GM12864 (cell line): Measurements from ENCODE around the gene TSPAN13.
"Not testable (repeated sequence)": the region's sequence is repeated elsewhere in the genome, so short reads cannot be mapped to it uniquely, and the experiment has no call there.

ENCODE experiments used
- DNase-seq: peaks from one replicate; pipeline ENCODE4 v3.0.0-alpha.2; 2011; ENCODE audit warnings: low read depth
- H3K4me3 ChIP-seq: 2 replicates; pipeline ENCODE4 v1.5.1; 2011; ENCODE audit warnings: mild to moderate bottlenecking, low read depth, low read length, control low read depth
- TF ChIP-seq, protein P1 (sequence below): IDR thresholded peaks from 2 replicates; pipeline ENCODE4 v1.5.1; 2011; ENCODE audit warnings: low read depth, mild to moderate bottlenecking, moderate library complexity, low read length, control low read depth, inconsistent platforms; ENCODE audit errors: missing control alignments

TSPAN13 gene

DNA sequence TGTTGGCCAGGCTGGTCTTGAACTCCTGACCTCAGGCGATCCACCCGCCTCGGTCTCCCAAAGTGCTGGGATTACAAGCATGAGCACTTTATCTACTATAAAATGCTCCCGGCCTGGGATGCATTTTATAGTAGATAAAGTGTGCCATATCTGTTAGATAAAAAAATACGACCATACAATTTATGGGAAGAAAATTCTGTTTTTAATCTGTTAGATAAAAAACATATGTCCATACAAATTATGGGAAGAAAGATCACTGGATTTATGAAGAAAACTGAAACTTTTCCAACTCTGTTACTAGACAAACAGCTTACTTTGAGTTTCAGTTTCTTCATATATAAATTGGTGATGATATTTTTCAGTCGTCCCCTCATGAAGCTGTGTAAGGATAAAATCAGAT lies 4.5 kb downstream of the TSPAN13 start:
- TF ChIP-seq, protein P1, sequence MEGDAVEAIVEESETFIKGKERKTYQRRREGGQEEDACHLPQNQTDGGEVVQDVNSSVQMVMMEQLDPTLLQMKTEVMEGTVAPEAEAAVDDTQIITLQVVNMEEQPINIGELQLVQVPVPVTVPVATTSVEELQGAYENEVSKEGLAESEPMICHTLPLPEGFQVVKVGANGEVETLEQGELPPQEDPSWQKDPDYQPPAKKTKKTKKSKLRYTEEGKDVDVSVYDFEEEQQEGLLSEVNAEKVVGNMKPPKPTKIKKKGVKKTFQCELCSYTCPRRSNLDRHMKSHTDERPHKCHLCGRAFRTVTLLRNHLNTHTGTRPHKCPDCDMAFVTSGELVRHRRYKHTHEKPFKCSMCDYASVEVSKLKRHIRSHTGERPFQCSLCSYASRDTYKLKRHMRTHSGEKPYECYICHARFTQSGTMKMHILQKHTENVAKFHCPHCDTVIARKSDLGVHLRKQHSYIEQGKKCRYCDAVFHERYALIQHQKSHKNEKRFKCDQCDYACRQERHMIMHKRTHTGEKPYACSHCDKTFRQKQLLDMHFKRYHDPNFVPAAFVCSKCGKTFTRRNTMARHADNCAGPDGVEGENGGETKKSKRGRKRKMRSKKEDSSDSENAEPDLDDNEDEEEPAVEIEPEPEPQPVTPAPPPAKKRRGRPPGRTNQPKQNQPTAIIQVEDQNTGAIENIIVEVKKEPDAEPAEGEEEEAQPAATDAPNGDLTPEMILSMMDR = no peak
- no peak overlapping the region for H3K4me3 ChIP-seq
- no peak for DNase-seq

DNA sequence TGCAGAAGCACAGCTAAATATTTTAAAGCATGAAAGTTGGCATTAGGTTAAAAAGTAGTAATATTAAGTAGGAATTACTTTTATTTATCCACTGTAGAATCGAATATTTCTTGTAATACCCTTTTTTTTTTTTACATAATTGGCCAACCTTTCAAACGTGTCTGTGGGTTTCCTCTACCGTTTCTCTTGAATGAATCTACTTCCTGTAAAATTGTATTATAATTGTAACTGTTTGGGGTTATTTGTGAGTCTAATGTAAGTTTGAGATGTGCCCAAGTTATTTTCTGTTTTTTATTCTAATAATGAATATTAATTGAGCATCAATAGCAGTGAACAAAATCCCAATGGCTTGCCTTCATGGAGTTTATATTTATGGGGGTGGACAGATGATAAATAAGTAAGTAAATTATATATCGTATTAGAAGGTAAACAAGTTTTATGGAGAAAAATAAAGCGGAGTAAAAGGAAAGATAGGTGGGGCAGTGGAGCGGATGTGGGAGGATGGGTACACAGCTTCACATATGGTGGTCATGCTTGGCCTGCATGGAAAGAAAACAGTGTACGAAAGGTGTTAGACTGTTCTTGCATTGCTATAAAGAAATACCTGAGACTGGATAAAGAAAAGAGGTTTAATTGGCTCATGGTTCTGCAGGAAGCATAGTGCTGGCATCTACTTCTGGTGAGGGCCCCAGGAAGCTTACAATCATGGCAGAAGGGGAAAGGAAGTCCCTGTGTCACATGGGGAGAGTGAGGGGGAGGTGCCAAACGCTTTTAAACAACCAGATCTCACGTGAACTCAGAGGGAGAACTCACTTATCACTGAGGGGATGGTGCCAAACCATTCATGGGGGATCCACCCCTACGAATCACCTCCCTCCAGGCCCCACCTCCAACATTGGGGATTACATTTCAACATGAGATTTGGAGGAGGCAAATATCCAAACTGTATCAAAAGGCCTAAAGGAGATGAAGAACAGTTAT lies 5.4 kb downstream of the TSPAN13 start:
- TF ChIP-seq, protein P1 = no peak
- H3K4me3 ChIP-seq = no peak overlapping the region
- DNase-seq = no peak

DNA sequence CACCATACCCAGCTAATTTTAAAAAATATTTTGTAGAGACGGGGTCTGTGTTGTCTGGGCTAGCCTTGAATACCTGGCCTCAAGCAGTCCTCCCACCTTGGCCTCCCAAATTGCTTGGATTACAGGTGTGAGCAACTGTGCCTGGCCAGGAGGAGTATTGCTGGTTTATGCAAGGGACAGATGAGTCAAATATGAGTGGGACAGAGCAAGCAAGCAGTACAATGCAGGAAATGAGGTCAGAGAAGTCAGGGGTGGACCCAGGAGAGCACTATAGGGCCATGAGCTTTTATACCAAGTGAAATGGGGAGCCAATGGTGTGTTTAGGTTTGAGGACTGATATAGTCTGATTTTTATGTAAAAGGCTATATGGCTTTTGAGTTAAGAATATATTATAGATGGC lies 6.3 kb downstream of the TSPAN13 start:
- TF ChIP-seq, protein P1 = no peak
- no peak for DNase-seq
- H3K4me3 ChIP-seq = no peak overlapping the region

DNA sequence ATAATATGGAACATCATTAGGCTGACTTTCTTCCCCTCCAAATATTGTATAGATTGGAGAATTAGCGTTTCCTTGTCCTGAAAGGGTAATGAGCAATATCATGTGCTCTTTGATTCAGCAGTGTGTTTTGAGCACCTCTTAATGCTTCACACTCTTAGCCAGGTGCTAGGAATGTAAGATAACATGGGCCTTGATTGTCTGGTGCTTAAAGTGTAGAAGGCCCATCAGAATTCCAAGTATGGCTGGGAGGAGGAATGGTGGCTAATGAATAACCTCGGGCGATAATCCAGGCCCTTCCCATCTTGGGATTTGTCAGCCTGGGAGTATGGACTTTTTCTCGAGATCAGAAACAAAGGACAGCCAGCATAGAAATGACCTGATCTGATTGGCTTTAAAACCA lies 8.6 kb downstream of the TSPAN13 start:
- no peak for DNase-seq
- H3K4me3 ChIP-seq = no peak overlapping the region
- TF ChIP-seq, protein P1 = no peak

DNA sequence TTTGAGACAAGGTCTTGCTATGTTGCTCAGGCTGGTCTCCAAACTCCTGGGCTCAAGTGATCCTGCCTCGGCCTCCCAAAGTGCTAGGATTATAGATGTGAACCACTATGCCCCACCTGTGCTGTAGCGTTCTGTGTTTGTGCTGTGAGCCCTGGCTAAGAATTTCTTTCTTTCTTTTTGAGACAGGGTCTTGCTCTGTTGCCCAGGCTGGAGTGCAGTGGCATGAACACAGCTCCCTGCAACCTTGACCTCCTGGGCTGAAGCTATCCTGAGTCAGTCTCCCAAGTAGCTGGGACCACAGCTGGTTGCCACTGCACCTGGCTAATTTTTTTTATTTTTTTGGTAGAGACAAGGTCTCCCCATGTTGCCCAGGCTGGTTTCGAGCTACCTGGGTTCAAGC lies 11.4 kb downstream of the TSPAN13 start:
- no peak for DNase-seq
- TF ChIP-seq, protein P1 = no peak
- no peak overlapping the region for H3K4me3 ChIP-seq

DNA sequence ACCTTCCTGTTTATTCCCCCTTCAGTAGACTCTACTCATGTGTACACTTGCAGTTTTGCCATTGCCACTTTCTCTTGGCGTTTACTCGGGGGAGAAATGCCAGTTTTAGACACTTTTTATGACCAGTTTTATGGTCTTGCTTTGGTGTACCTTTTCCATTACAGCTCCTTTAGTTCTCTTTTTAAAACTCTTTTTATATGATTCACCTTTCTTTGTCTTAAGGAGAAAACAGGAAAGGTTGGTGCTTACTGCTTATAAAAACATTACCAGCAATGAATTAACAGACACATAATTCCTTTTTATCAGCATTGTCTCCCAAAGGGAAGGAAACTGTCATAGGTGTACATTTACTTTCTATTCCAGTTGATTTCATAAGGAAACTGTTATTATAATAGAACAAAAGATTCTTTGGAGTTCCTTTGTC lies 11.9 kb downstream of the TSPAN13 start:
- no peak for DNase-seq
- no peak overlapping the region for H3K4me3 ChIP-seq
- TF ChIP-seq, protein P1 = no peak

DNA sequence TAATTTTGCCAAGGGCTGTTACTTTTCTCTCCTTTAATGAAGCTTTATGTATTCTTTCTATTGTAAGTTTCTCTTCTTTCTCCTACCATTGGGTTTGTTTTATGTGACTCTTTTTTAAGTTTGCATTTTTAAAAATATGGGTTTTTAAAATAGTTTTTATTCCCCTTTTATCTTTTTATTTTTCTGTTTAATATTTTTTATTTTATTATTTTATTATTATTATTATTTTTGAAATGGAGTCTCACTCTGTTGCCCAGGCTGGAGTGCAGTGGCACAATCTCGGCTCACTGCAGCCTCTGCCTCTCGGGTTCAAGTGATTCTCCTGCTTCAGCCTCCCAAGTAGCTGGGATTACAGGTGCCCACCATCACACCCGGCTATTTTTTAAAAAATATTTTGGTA lies 16.4 kb downstream of the TSPAN13 start:
- not testable (repeated sequence) for H3K4me3 ChIP-seq, DNase-seq
